GM12878 (cell line): ENCODE results near the gene INF2. TPM values are rescaled to one million over a fixed set of nuclear protein-coding genes. Genes with fewer than 3 reads are reported as not detected.

Experiments used
- ATAC-seq: fragments of 200-7000 bp; cut with Tn5 transposase; 3 replicates; pipeline ENCODE4 v1.9.1; 2020; ENCODE audit warnings: mild to moderate bottlenecking, moderate library complexity
- BruUV-seq: library from RNA; stranded (reverse); fragments of 400-500 nt; replicated peaks from 2 replicates; lab custom pipeline; 2021; lab: Mats Ljungman, UMichigan
- CTCF ChIA-PET: fragments of 300-600 bp; sonication (Branson Sonifier 250); formaldehyde crosslinking; extraction: SDS; loops from one replicate; lab custom pipeline; 2021; ENCODE audit warnings: inconsistent platforms; lab: Yijun Ruan, JAX
- POLR2A ChIA-PET: fragments of 350-600 bp; formaldehyde crosslinking; extraction: SDS; loops from one replicate; lab custom pipeline; 2021; ENCODE audit warnings: inconsistent platforms; lab: Charles Lee
- RAD21 ChIA-PET: fragments of 300-600 bp; sonication (Branson Sonifier 250); formaldehyde crosslinking; loops from one replicate; lab custom pipeline; 2023; ENCODE audit warnings: antibody characterized with exemption; ENCODE audit not compliant: unreplicated experiment; lab: Charles Lee
- SMC1A ChIA-PET: fragments of 300-600 bp; sonication (Branson Sonifier 250); formaldehyde crosslinking; loops from one replicate; lab custom pipeline; 2023; ENCODE audit not compliant: unreplicated experiment, uncharacterized antibody; lab: Charles Lee
- DNase-seq: peaks from one replicate; pipeline ENCODE4 v3.0.0-alpha.2; 2011; ENCODE audit warnings: low read depth, low spot score
- FAIRE-seq: peaks from 3 replicates; lab custom pipeline; 2011; peaks lifted over from hg19 to GRCh38; lab: Jason Lieb, UNC
- H2AFZ ChIP-seq: 2 replicates; pipeline ENCODE4 v1.6.0; 2011; ENCODE audit warnings: low read depth, low read length, control low read depth; ENCODE audit not compliant: control insufficient read depth
- H3K27ac ChIP-seq: 2 replicates; pipeline ENCODE4 v1.5.1; 2011; ENCODE audit warnings: control low read depth; ENCODE audit not compliant: control insufficient read depth, insufficient read depth
- H3K27me3 ChIP-seq, 2 experiments: replicated peaks in 1 of 2; 2 replicates each; pipeline versions ENCODE4 v1.6.0 to v1.6.1; 2011; ENCODE audit warnings: low read length in 1 of 2; ENCODE audit not compliant: control insufficient read depth in 2 of 2, insufficient read depth in 2 of 2
- H3K36me3 ChIP-seq, 2 experiments: 2 replicates each; pipeline ENCODE4 v1.5.1; 2011; ENCODE audit warnings: low read length in 1 of 2; ENCODE audit not compliant: control insufficient read depth in 2 of 2, insufficient read depth in 2 of 2
- H3K4me1 ChIP-seq: 2 replicates; pipeline ENCODE4 v1.6.1; 2011; ENCODE audit warnings: mild to moderate bottlenecking, low read length, moderate library complexity, mixed read lengths; ENCODE audit not compliant: control insufficient read depth, insufficient read depth
- H3K4me2 ChIP-seq: 2 replicates; pipeline ENCODE4 v1.6.0; 2011; ENCODE audit warnings: control low read depth; ENCODE audit not compliant: control insufficient read depth, insufficient read depth
- H3K4me3 ChIP-seq: fragments of 200-600 bp; sonication (generic); 2 replicates; pipeline ENCODE4 v1.5.1; 2016
- H3K79me2 ChIP-seq: 2 replicates; pipeline ENCODE4 v1.6.0; 2011; ENCODE audit warnings: low read length; ENCODE audit not compliant: control insufficient read depth, insufficient read depth
- H3K9ac ChIP-seq: 2 replicates; pipeline ENCODE4 v1.8.0; 2011; ENCODE audit warnings: low read length, control low read depth, mixed read lengths; ENCODE audit not compliant: control insufficient read depth, insufficient read depth
- H3K9me3 ChIP-seq: replicated peaks from 3 replicates; pipeline ENCODE4 v1.5.1; 2011; ENCODE audit warnings: mild to moderate bottlenecking, low read length; ENCODE audit not compliant: control insufficient read depth, insufficient read depth
- H4K20me1 ChIP-seq: 2 replicates; pipeline ENCODE4 v1.6.0; 2011; ENCODE audit not compliant: control insufficient read depth, insufficient read depth
- BACH1 ChIP-seq: fragments of 450-650 bp; IDR thresholded peaks from 2 replicates; pipeline ENCODE4 v1.6.1; 2017; ENCODE audit warnings: mild to moderate bottlenecking, borderline replicate concordance
- BHLHE40 ChIP-seq, 2 experiments: fragments of 450-650 bp in 1 of 2; IDR thresholded peaks; 2 replicates each; pipeline ENCODE4 v1.6.1; 2011 to 2017; ENCODE audit warnings: low read depth in 2 of 2, borderline replicate concordance in 1 of 2, improper control_type of control experiment in 1 of 2, low read length in 1 of 2, mild to moderate bottlenecking in 1 of 2
- CHD2 ChIP-seq: IDR thresholded peaks from 2 replicates; pipeline ENCODE4 v1.6.1; 2011; ENCODE audit warnings: low read depth, low read length, improper control_type of control experiment, borderline replicate concordance
- CREM ChIP-seq: IDR thresholded peaks from 2 replicates; pipeline ENCODE4 v1.6.1; 2014; ENCODE audit warnings: antibody characterized with exemption, low read depth
- CUX1 ChIP-seq: IDR thresholded peaks from 2 replicates; pipeline ENCODE4 v1.6.1; 2012; ENCODE audit warnings: improper control_type of control experiment, low read depth, low read length; ENCODE audit not compliant: insufficient replicate concordance
- IRF4 ChIP-seq: IDR thresholded peaks from 2 replicates; pipeline ENCODE4 v1.6.1; 2011; ENCODE audit warnings: low read depth, low read length
- MTA2 ChIP-seq: fragments of 450-650 bp; IDR thresholded peaks from 2 replicates; pipeline ENCODE4 v1.6.1; 2016; ENCODE audit warnings: low read depth, mild to moderate bottlenecking, moderate library complexity
- SMAD5 ChIP-seq: IDR thresholded peaks from 2 replicates; pipeline ENCODE4 v1.6.1; 2016; ENCODE audit warnings: antibody characterized with exemption, low read depth
- SMC3 ChIP-seq: IDR thresholded peaks from 2 replicates; pipeline ENCODE4 v1.6.1; 2011; ENCODE audit warnings: low read length, improper control_type of control experiment, borderline replicate concordance
- SP1 ChIP-seq: IDR thresholded peaks from one replicate; pipeline ENCODE4 v1.6.1; 2011; ENCODE audit warnings: low read depth, low read length
- STAT1 ChIP-seq: fragments of 450-650 bp; conservative IDR thresholded peaks from 2 replicates; pipeline ENCODE4 v1.6.1; 2014; ENCODE audit warnings: antibody characterized with exemption, mild to moderate bottlenecking
- TBL1XR1 ChIP-seq: IDR thresholded peaks from 2 replicates; pipeline ENCODE4 v1.6.1; 2012; ENCODE audit warnings: low read depth, low read length, improper control_type of control experiment
- YY1 ChIP-seq: IDR thresholded peaks from 2 replicates; pipeline ENCODE4 v1.6.1; 2011; ENCODE audit warnings: low read depth, mild to moderate bottlenecking, low read length
- ZBTB33 ChIP-seq: fragments of 450-650 bp; IDR thresholded peaks from 2 replicates; pipeline ENCODE4 v1.6.1; 2017; ENCODE audit warnings: mild to moderate bottlenecking
- ZSCAN29 ChIP-seq: fragments of 450-650 bp; IDR thresholded peaks from 2 replicates; pipeline ENCODE4 v1.6.1; 2017; ENCODE audit warnings: mild to moderate bottlenecking, moderate library complexity
- ZZZ3 ChIP-seq: IDR thresholded peaks from 2 replicates; pipeline ENCODE4 v1.6.1; 2011; ENCODE audit warnings: low read depth; ENCODE audit not compliant: control insufficient read depth, insufficient read length
- WGBS: methylation state at CpG from one replicate; pipeline ENCODE4 v1.1.6; 2016; ENCODE audit warnings: low lambda C conversion rate; ENCODE audit not compliant: insufficient replicate concordance, insufficient coverage; ENCODE audit errors: missing lambda C conversion rate; 5-methylcytosine and 5-hydroxymethylcytosine counted together
- in situ Hi-C: fragments of 300-500 bp; cut with MboI; formaldehyde crosslinking; loops from 9 replicates; pipeline ENCODE4 v1.14.3; 2018; ENCODE audit warnings: mixed read lengths
- intact Hi-C: fragments of 100-400 bp; cut with micrococcal nuclease; formaldehyde crosslinking; loops from one replicate; pipeline ENCODE4 v1.14.2; 2022; ENCODE audit not compliant: unreplicated experiment
- polyA plus RNA-seq, 11 experiments: library from polyadenylated mRNA; depleted of rRNA in 4 of 11; unstranded in 6 of 11; stranded (reverse) in 5 of 11; fragments of >200 nt; fragmentation: Nextera tagmentation in 4 of 11; fragmentation: Illumina TruSeq in 1 of 11; extraction: Ambion mirVana in 4 of 11; extraction: Trizol in 1 of 11; gene quantifications; 1 replicate in 1 of 11; 2 replicates in 10 of 11; pipeline versions ENCODE4 v1.2.1 to v1.2.3, GENCODE V29; 2011 to 2016; ENCODE audit warnings: inconsistent platforms in 2 of 11, missing spikeins in 2 of 11, low read depth in 1 of 11
- total RNA-seq, 4 experiments: library from RNA; depleted of rRNA in 3 of 4; stranded (reverse); fragments of >200 nt in 3 of 4; fragmentation: Illumina TruSeq in 1 of 4; extraction: Trizol in 1 of 4; gene quantifications; 2 replicates each; pipeline versions ENCODE4 v1.2.1 to v1.2.3, GENCODE V29; 2013 to 2021
- TF ChIP-seq, protein P1 (sequence below): IDR thresholded peaks from 2 replicates; pipeline ENCODE4 v1.6.1; 2011; ENCODE audit warnings: mild to moderate bottlenecking, low read depth, low read length, moderate library complexity; ENCODE audit not compliant: insufficient replicate concordance

INF2 gene
- total and polyA plus RNA-seq, 10 of the 15 experiments (the other 5 are each of a cell fraction or from before 2014, with no cell fraction given), result 0.72 to 43.2 (median 8.3) TPM

DNA sequence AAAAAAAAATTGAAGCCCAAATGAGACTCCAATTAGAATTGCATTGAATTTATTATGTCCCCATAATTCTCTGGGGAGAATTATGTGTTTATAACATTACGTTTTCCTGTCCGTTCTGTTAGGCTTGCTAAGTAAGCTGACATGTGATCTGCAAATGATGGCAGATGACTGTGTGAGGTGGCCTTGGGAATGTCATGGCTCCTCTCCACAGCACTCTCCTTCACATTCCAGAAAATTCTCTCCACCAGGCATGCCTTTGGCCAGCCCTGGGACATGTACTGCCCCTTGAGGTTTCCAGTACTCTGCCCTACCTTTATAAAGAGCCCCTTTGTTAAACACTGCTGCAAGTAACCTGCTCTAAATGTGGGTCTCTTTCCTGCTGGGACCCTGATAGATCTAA, 28.3 kb upstream of the INF2 start:
- CTCF ChIA-PET, result interaction anchor here (4.6 kb wide), 1 partner anchor 18 kb away, joined by 72 read pairs; no protein-coding TSS in a partner anchor
- Histone ChIP-seq H3K79me2 (no peaks in the 10 kb centered on the region; the same call in 1 of the 2 replicates), H2AFZ (peak overlapping the region; percentile 53), H3K27me3 (no peaks in the 10 kb centered on the region), H4K20me1 (no peaks in the 10 kb centered on the region), H3K4me3 (peak overlapping the region; percentile 54), H3K4me2 (peak overlapping the region; percentile 91), H3K9ac (peak overlapping the region; percentile 49), H3K9me3 (no peaks in the 10 kb centered on the region; the same call in none of the 3 replicates), H3K27ac (peak overlapping the region; percentile 71), H3K36me3 (no peaks in the 10 kb centered on the region), H3K4me1 (peaks cover 65% of the 10 kb centered on the region)
- SMC1A ChIA-PET, result interaction anchor here (1.0 to 5.7 kb wide), 3 partner anchors 9 to 18 kb away, joined by 3 to 60 read pairs (median 3); no protein-coding TSS in a partner anchor
- DNase-seq, result no peak
- intact Hi-C loops, result loop anchor here (2.0 kb wide), 1 partner anchor 16 kb away; no protein-coding TSS in a partner anchor
- no TSS peak for BruUV-seq
- POLR2A ChIA-PET, result interaction anchor here (2.3 to 5.2 kb wide), 2 partner anchors 17 to 20 kb away, joined by 8 to 49 read pairs; no protein-coding TSS in a partner anchor
- RAD21 ChIA-PET, result interaction anchor here (0.8 to 1.3 kb wide), 3 partner anchors 9 to 20 kb away, joined by 3 to 5 read pairs (median 4); no protein-coding TSS in a partner anchor
- WGBS, result 34% methylated on average over 2 of the region's 2 CpGs
- ATAC-seq, result no peak
- FAIRE-seq, result no peak
- in situ Hi-C loops, result no loop called here
- no peak for TF ChIP-seq MTA2
- no peak for TF ChIP-seq CREM
- TF ChIP-seq BACH1, result no peak
- no peak for TF ChIP-seq YY1
- TF ChIP-seq BHLHE40 (IDR thresholded peaks at IDR 0.05; ENCODE audit: borderline replicate concordance in 1 of 2, low read depth in 2 of 2, low read length in 1 of 2), result no peak
- TF ChIP-seq SMC3, result no peak
- TF ChIP-seq ZBTB33, result no peak
- TF ChIP-seq, protein P1, sequence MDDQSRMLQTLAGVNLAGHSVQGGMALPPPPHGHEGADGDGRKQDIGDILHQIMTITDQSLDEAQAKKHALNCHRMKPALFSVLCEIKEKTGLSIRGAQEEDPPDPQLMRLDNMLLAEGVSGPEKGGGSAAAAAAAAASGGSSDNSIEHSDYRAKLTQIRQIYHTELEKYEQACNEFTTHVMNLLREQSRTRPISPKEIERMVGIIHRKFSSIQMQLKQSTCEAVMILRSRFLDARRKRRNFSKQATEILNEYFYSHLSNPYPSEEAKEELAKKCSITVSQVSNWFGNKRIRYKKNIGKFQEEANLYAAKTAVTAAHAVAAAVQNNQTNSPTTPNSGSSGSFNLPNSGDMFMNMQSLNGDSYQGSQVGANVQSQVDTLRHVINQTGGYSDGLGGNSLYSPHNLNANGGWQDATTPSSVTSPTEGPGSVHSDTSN, result no peak
- TF ChIP-seq IRF4, result no peak
- no peak for TF ChIP-seq ZZZ3
- TF ChIP-seq STAT1, result no peak
- no peak for TF ChIP-seq SMAD5
- TF ChIP-seq ZSCAN29, result no peak
- TF ChIP-seq CHD2, result no peak
- TF ChIP-seq CUX1, result no peak
- TF ChIP-seq SP1, result no peak
- no peak for TF ChIP-seq TBL1XR1
